H1 (cell line): ENCODE results near the gene KLHL1.

Experiments used
- E2F6 ChIP-seq: IDR thresholded peaks from 2 replicates; pipeline ENCODE4 v1.6.1; 2012; ENCODE audit warnings: inconsistent platforms
- EZH2 ChIP-seq: fragments of 200-600 bp; sonication (generic); IDR thresholded peaks from 2 replicates; pipeline ENCODE4 v1.7.1; 2012; ENCODE audit warnings: low read depth, mild to moderate bottlenecking, moderate library complexity, low read length, inconsistent platforms; ENCODE audit not compliant: severe bottlenecking
- HDAC6 ChIP-seq: IDR thresholded peaks from one replicate; pipeline ENCODE4 v1.7.1; 2012; ENCODE audit warnings: low read depth, mild to moderate bottlenecking, inconsistent platforms, low read length, moderate library complexity
- MAFK ChIP-seq: IDR thresholded peaks from 2 replicates; pipeline ENCODE4 v1.6.1; 2012; ENCODE audit warnings: low read depth, mild to moderate bottlenecking, improper control_type of control experiment, low read length
- NRF1 ChIP-seq: IDR thresholded peaks from 2 replicates; pipeline ENCODE4 v1.6.1; 2011; ENCODE audit warnings: mild to moderate bottlenecking, low read depth, low read length, improper control_type of control experiment
- POLR2AphosphoS5 ChIP-seq: IDR thresholded peaks from 2 replicates; pipeline ENCODE4 v1.6.1; 2011; ENCODE audit warnings: low read depth, low read length
- SIN3A ChIP-seq, 2 experiments: IDR thresholded peaks in 1 of 2; conservative IDR thresholded peaks in 1 of 2; 2 replicates each; pipeline ENCODE4 v1.6.1; 2011 to 2012; ENCODE audit warnings: low read length in 2 of 2, improper control_type of control experiment in 1 of 2, low read depth in 1 of 2, mild to moderate bottlenecking in 1 of 2
- TF ChIP-seq, protein P1 (sequence below), 3 experiments: IDR thresholded peaks; 1 replicate in 2 of 3; 2 replicates in 1 of 3; pipeline versions ENCODE4 v1.5.1 to v1.6.1; 2011; ENCODE audit warnings: low read length in 3 of 3, mild to moderate bottlenecking in 3 of 3, inconsistent platforms in 2 of 3, low read depth in 1 of 3, moderate library complexity in 1 of 3; ENCODE audit not compliant: insufficient read depth in 1 of 3; ENCODE audit errors: control extremely low read depth in 1 of 3
- TF ChIP-seq, protein P2 (sequence below): IDR thresholded peaks from 2 replicates; pipeline ENCODE4 v1.6.1; 2012; ENCODE audit warnings: low read length, inconsistent platforms
- TF ChIP-seq, protein P3 (sequence below): fragments of 300-600 bp; sonication (generic); IDR thresholded peaks from 2 replicates; pipeline ENCODE4 v1.7.1; 2012; ENCODE audit warnings: low read length, moderate library complexity, mild to moderate bottlenecking, inconsistent platforms; ENCODE audit not compliant: insufficient replicate concordance

DNA sequence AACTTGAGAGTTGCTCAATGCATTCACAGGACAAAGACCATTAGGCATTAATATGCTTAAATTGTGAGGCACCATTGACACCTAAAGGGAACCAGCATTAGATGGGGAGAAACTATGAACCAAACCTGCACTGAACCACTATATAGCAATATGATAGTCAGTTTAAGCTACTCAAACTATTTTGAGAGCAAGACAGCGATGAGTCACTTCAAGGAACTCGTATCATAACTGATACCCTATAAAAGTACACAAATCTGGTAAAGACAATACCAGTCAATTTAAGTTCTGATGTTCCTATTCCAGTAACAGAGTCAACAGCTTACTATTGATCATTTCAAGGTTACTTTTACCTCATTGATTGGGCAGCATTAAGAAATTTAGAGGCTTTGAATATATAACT lies 151.9 kb downstream of the KLHL1 start:
- TF ChIP-seq NRF1 (no peak), SIN3A (conservative IDR thresholded peaks at IDR 0.05 in 1 of 2, IDR thresholded peaks at IDR 0.05 in 1 of 2; ENCODE audit: low read depth in 1 of 2, low read length in 2 of 2) (no peak), MAFK (no peak), HDAC6 (no peak), POLR2AphosphoS5 (no peak), E2F6 (no peak), EZH2 (no peak)
- TF ChIP-seq, protein P1, sequence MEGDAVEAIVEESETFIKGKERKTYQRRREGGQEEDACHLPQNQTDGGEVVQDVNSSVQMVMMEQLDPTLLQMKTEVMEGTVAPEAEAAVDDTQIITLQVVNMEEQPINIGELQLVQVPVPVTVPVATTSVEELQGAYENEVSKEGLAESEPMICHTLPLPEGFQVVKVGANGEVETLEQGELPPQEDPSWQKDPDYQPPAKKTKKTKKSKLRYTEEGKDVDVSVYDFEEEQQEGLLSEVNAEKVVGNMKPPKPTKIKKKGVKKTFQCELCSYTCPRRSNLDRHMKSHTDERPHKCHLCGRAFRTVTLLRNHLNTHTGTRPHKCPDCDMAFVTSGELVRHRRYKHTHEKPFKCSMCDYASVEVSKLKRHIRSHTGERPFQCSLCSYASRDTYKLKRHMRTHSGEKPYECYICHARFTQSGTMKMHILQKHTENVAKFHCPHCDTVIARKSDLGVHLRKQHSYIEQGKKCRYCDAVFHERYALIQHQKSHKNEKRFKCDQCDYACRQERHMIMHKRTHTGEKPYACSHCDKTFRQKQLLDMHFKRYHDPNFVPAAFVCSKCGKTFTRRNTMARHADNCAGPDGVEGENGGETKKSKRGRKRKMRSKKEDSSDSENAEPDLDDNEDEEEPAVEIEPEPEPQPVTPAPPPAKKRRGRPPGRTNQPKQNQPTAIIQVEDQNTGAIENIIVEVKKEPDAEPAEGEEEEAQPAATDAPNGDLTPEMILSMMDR (IDR thresholded peaks at IDR 0.05; ENCODE audit: control extremely low read depth in 1 of 3, insufficient read depth in 1 of 3, low read depth in 1 of 3, low read length in 3 of 3): no peak
- TF ChIP-seq, protein P2, sequence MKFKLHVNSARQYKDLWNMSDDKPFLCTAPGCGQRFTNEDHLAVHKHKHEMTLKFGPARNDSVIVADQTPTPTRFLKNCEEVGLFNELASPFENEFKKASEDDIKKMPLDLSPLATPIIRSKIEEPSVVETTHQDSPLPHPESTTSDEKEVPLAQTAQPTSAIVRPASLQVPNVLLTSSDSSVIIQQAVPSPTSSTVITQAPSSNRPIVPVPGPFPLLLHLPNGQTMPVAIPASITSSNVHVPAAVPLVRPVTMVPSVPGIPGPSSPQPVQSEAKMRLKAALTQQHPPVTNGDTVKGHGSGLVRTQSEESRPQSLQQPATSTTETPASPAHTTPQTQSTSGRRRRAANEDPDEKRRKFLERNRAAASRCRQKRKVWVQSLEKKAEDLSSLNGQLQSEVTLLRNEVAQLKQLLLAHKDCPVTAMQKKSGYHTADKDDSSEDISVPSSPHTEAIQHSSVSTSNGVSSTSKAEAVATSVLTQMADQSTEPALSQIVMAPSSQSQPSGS: no peak
- TF ChIP-seq, protein P3, sequence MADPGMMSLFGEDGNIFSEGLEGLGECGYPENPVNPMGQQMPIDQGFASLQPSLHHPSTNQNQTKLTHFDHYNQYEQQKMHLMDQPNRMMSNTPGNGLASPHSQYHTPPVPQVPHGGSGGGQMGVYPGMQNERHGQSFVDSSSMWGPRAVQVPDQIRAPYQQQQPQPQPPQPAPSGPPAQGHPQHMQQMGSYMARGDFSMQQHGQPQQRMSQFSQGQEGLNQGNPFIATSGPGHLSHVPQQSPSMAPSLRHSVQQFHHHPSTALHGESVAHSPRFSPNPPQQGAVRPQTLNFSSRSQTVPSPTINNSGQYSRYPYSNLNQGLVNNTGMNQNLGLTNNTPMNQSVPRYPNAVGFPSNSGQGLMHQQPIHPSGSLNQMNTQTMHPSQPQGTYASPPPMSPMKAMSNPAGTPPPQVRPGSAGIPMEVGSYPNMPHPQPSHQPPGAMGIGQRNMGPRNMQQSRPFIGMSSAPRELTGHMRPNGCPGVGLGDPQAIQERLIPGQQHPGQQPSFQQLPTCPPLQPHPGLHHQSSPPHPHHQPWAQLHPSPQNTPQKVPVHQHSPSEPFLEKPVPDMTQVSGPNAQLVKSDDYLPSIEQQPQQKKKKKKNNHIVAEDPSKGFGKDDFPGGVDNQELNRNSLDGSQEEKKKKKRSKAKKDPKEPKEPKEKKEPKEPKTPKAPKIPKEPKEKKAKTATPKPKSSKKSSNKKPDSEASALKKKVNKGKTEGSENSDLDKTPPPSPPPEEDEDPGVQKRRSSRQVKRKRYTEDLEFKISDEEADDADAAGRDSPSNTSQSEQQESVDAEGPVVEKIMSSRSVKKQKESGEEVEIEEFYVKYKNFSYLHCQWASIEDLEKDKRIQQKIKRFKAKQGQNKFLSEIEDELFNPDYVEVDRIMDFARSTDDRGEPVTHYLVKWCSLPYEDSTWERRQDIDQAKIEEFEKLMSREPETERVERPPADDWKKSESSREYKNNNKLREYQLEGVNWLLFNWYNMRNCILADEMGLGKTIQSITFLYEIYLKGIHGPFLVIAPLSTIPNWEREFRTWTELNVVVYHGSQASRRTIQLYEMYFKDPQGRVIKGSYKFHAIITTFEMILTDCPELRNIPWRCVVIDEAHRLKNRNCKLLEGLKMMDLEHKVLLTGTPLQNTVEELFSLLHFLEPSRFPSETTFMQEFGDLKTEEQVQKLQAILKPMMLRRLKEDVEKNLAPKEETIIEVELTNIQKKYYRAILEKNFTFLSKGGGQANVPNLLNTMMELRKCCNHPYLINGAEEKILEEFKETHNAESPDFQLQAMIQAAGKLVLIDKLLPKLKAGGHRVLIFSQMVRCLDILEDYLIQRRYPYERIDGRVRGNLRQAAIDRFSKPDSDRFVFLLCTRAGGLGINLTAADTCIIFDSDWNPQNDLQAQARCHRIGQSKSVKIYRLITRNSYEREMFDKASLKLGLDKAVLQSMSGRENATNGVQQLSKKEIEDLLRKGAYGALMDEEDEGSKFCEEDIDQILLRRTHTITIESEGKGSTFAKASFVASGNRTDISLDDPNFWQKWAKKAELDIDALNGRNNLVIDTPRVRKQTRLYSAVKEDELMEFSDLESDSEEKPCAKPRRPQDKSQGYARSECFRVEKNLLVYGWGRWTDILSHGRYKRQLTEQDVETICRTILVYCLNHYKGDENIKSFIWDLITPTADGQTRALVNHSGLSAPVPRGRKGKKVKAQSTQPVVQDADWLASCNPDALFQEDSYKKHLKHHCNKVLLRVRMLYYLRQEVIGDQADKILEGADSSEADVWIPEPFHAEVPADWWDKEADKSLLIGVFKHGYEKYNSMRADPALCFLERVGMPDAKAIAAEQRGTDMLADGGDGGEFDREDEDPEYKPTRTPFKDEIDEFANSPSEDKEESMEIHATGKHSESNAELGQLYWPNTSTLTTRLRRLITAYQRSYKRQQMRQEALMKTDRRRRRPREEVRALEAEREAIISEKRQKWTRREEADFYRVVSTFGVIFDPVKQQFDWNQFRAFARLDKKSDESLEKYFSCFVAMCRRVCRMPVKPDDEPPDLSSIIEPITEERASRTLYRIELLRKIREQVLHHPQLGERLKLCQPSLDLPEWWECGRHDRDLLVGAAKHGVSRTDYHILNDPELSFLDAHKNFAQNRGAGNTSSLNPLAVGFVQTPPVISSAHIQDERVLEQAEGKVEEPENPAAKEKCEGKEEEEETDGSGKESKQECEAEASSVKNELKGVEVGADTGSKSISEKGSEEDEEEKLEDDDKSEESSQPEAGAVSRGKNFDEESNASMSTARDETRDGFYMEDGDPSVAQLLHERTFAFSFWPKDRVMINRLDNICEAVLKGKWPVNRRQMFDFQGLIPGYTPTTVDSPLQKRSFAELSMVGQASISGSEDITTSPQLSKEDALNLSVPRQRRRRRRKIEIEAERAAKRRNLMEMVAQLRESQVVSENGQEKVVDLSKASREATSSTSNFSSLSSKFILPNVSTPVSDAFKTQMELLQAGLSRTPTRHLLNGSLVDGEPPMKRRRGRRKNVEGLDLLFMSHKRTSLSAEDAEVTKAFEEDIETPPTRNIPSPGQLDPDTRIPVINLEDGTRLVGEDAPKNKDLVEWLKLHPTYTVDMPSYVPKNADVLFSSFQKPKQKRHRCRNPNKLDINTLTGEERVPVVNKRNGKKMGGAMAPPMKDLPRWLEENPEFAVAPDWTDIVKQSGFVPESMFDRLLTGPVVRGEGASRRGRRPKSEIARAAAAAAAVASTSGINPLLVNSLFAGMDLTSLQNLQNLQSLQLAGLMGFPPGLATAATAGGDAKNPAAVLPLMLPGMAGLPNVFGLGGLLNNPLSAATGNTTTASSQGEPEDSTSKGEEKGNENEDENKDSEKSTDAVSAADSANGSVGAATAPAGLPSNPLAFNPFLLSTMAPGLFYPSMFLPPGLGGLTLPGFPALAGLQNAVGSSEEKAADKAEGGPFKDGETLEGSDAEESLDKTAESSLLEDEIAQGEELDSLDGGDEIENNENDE: no peak
